PC-3 (cell line): ENCODE data around the gene PIP5K1C. TPM values are rescaled to one million over a fixed set of nuclear protein-coding genes. Genes with fewer than 3 reads are reported as not detected.

ENCODE experiments used
- ATAC-seq: fragments of 200-7000 bp; cut with Tn5 transposase; 2 replicates; pipeline ENCODE4 v1.9.1; 2020; ENCODE audit warnings: mild to moderate bottlenecking, moderate library complexity
- BruUV-seq: library from RNA; stranded (reverse); fragments of 400-500 nt; replicated peaks from 2 replicates; lab custom pipeline; 2021; lab: Mats Ljungman, UMichigan
- CTCF ChIA-PET: fragments of 300-600 bp; sonication (Branson Sonifier 250); formaldehyde crosslinking; loops from one replicate; lab custom pipeline; 2022; ENCODE audit warnings: antibody characterized with exemption; lab: Charles Lee
- POLR2A ChIA-PET: fragments of 300-600 bp; sonication (Branson Sonifier 250); formaldehyde crosslinking; loops from one replicate; lab custom pipeline; 2022; ENCODE audit warnings: antibody characterized with exemption; ENCODE audit not compliant: unreplicated experiment; lab: Charles Lee
- DNase-seq: peaks from one replicate; pipeline ENCODE4 v3.0.0-alpha.2; 2015
- H2AFZ ChIP-seq: fragments of 300-600 bp; sonication (generic); 2 replicates; pipeline ENCODE4 v1.6.0; 2016; ENCODE audit warnings: antibody characterized with exemption, low read length
- H3F3A ChIP-seq: fragments of 300-600 bp; sonication (generic); one replicate; pipeline ENCODE4 v1.6.0; 2017; ENCODE audit warnings: antibody characterized with exemption, low read length, control low read depth, mild to moderate bottlenecking; ENCODE audit not compliant: unreplicated experiment
- H3K27ac ChIP-seq: fragments of 300-600 bp; sonication (generic); 2 replicates; pipeline ENCODE4 v1.5.1; 2016; ENCODE audit warnings: mild to moderate bottlenecking, low read length
- H3K27me3 ChIP-seq: fragments of 300-600 bp; sonication (generic); 2 replicates; pipeline ENCODE4 v1.6.1; 2016; ENCODE audit warnings: low read length, mixed read lengths
- H3K36me3 ChIP-seq: fragments of 300-600 bp; sonication (generic); 2 replicates; pipeline ENCODE4 v1.6.1; 2016; ENCODE audit warnings: low read depth, mixed run types, low read length, mixed read lengths
- H3K4me1 ChIP-seq: fragments of 300-600 bp; sonication (generic); 2 replicates; pipeline ENCODE4 v1.5.1; 2016; ENCODE audit warnings: low read length; ENCODE audit not compliant: insufficient read depth
- H3K4me2 ChIP-seq: fragments of 300-600 bp; sonication (generic); 2 replicates; pipeline ENCODE4 v1.6.0; 2016; ENCODE audit warnings: low read length
- H3K4me3 ChIP-seq: fragments of 300-600 bp; sonication (generic); 2 replicates; pipeline ENCODE4 v1.5.1; 2016; ENCODE audit warnings: mild to moderate bottlenecking, low read length, mixed read lengths
- H3K79me2 ChIP-seq: fragments of 300-600 bp; sonication (generic); 2 replicates; pipeline ENCODE4 v1.6.1; 2017; ENCODE audit warnings: low read length, mixed read lengths
- H3K9ac ChIP-seq: fragments of 300-600 bp; sonication (generic); 2 replicates; pipeline ENCODE4 v1.6.0; 2016; ENCODE audit warnings: mild to moderate bottlenecking, low read length
- H3K9me2 ChIP-seq: fragments of 300-600 bp; sonication (generic); replicated peaks from 2 replicates; pipeline ENCODE4 v1.6.1; 2016; ENCODE audit warnings: mixed run types, low read length, mixed read lengths
- H3K9me3 ChIP-seq: fragments of 300-600 bp; sonication (generic); 2 replicates; pipeline ENCODE4 v1.6.1; 2016; ENCODE audit warnings: low read length, mixed read lengths
- H4K20me1 ChIP-seq: fragments of 300-600 bp; sonication (generic); 2 replicates; pipeline ENCODE4 v1.6.1; 2016; ENCODE audit warnings: low read length, mixed read lengths
- CTCF ChIP-seq: fragments of 300-600 bp; sonication (generic); conservative IDR thresholded peaks from 2 replicates; pipeline ENCODE4 v1.5.1; 2017; ENCODE audit warnings: antibody characterized with exemption, low read depth, mild to moderate bottlenecking, low read length
- EZH2 ChIP-seq: fragments of 300-600 bp; sonication (generic); IDR thresholded peaks from one replicate; pipeline ENCODE4 v1.6.1; 2017; ENCODE audit warnings: antibody characterized with exemption, mild to moderate bottlenecking, low read length; ENCODE audit not compliant: unreplicated experiment
- EZH2phosphoT487 ChIP-seq: fragments of 300-600 bp; sonication (generic); IDR thresholded peaks from 2 replicates; pipeline ENCODE4 v1.6.1; 2018; ENCODE audit warnings: mild to moderate bottlenecking, antibody characterized with exemption, low read length, borderline replicate concordance
- intact Hi-C: fragments of 100-400 bp; cut with micrococcal nuclease; formaldehyde crosslinking; loops from 2 replicates; pipeline ENCODE4 v1.9.0; 2023
- total RNA-seq: library from RNA; depleted of rRNA; stranded (reverse); fragments of >200 nt; gene quantifications from 2 replicates; pipeline ENCODE4 v1.2.3, GENCODE V29; 2014

PIP5K1C gene
- total RNA-seq, 1 experiment from 2014 or later, result 16.1 TPM

GRCh38 chr19:3680939-3681338, 19.3 kb downstream of the PIP5K1C start:
- Histone ChIP-seq H3F3A (no peaks in the 10 kb centered on the region), H3K4me1 (no peaks in the 10 kb centered on the region), H3K4me2 (no peak overlapping the region), H3K27me3 (no peaks in the 10 kb centered on the region), H2AFZ (no peak overlapping the region), H3K79me2 (no peaks in the 10 kb centered on the region; the same call in 1 of the 2 replicates), H4K20me1 (no peaks in the 10 kb centered on the region), H3K27ac (no peak overlapping the region), H3K9me3 (no peaks in the 10 kb centered on the region), H3K4me3 (no peak overlapping the region), H3K36me3 (peaks cover 11% of the 10 kb centered on the region), H3K9ac (no peak overlapping the region), H3K9me2 (no peaks in the 10 kb centered on the region)
- ATAC-seq (no peak), DNase-seq (no peak)
- TF ChIP-seq EZH2phosphoT487, result no peak
- no peak for TF ChIP-seq CTCF
- TF ChIP-seq EZH2, result no peak
- CTCF ChIA-PET, result no interaction called here
- intact Hi-C loops, result no loop called here
- BruUV-seq, result no TSS peak
- POLR2A ChIA-PET, result no interaction called here

- H3F3A ChIP-seq, result no peaks in the 10 kb centered on the region
- intact Hi-C loops, result no loop called here
- no peaks in the 10 kb centered on the region; the same call in 1 of the 2 replicates for H3K79me2 ChIP-seq
- H3K4me2 ChIP-seq, result no peak overlapping the region
- ChIA-PET POLR2A (no interaction called here), CTCF (no interaction called here)
- no peak for DNase-seq
- no peaks in the 10 kb centered on the region for H3K27me3 ChIP-seq
- no peak overlapping the region for H2AFZ ChIP-seq
- ATAC-seq, result no peak
- no peaks in the 10 kb centered on the region for H3K4me1 ChIP-seq
- H3K27ac ChIP-seq, result no peak overlapping the region
- H3K9ac ChIP-seq, result no peak overlapping the region
- H4K20me1 ChIP-seq, result no peaks in the 10 kb centered on the region
- H3K9me3 ChIP-seq, result no peaks in the 10 kb centered on the region
- H3K4me3 ChIP-seq, result no peak overlapping the region
- no TSS peak for BruUV-seq
- no peaks in the 10 kb centered on the region for H3K9me2 ChIP-seq
- TF ChIP-seq EZH2phosphoT487 (no peak), CTCF (no peak), EZH2 (no peak)
- H3K36me3 ChIP-seq, result peaks cover 5% of the 10 kb centered on the region
Observed at GRCh38 chr19:3679581-3679980, 20.7 kb downstream of the PIP5K1C start.

GRCh38 chr19:3679138-3679537, 21.1 kb downstream of the PIP5K1C start:
- CTCF ChIA-PET, result no interaction called here
- Histone ChIP-seq H3K4me1 (no peaks in the 10 kb centered on the region), H3K9ac (no peak overlapping the region), H3K9me2 (no peaks in the 10 kb centered on the region), H3K27me3 (no peaks in the 10 kb centered on the region), H3K36me3 (peaks cover under 1% of the 10 kb centered on the region; the same call in 1 of the 2 replicates), H4K20me1 (no peaks in the 10 kb centered on the region), H3K9me3 (no peaks in the 10 kb centered on the region), H3F3A (no peaks in the 10 kb centered on the region), H3K4me2 (no peak overlapping the region), H3K27ac (no peak overlapping the region), H2AFZ (no peak overlapping the region), H3K4me3 (no peak overlapping the region), H3K79me2 (no peaks in the 10 kb centered on the region)
- no peak for DNase-seq
- TF ChIP-seq EZH2, result no peak
- no peak for TF ChIP-seq EZH2phosphoT487
- TF ChIP-seq CTCF, result no peak
- POLR2A ChIA-PET, result no interaction called here
- intact Hi-C loops, result no loop called here
- no TSS peak for BruUV-seq
- ATAC-seq, result no peak
